ENCODE measurements around the gene SDS.

Gene SDS

DNA sequence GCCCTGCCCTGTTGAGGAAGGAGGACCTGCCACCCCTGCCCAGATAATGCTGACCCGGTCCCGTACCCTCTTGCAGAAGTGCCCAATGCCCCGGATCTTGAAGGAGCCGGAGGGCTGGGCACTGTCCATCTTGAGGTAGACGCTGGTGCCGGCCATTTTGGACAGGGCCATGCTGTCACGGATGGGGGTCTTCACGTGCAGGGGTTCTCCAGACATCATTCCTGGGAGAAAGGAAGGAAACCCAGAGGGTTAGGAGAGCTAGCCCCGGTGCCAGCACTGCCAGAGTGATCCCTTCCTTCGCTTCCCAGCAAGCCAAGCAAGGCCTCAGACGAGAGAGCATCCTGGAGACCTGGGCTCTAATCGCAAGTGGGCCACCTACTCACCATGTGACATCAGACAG, 4.2 kb downstream of the SDS start:
- TF ChIP-seq, protein P1, sequence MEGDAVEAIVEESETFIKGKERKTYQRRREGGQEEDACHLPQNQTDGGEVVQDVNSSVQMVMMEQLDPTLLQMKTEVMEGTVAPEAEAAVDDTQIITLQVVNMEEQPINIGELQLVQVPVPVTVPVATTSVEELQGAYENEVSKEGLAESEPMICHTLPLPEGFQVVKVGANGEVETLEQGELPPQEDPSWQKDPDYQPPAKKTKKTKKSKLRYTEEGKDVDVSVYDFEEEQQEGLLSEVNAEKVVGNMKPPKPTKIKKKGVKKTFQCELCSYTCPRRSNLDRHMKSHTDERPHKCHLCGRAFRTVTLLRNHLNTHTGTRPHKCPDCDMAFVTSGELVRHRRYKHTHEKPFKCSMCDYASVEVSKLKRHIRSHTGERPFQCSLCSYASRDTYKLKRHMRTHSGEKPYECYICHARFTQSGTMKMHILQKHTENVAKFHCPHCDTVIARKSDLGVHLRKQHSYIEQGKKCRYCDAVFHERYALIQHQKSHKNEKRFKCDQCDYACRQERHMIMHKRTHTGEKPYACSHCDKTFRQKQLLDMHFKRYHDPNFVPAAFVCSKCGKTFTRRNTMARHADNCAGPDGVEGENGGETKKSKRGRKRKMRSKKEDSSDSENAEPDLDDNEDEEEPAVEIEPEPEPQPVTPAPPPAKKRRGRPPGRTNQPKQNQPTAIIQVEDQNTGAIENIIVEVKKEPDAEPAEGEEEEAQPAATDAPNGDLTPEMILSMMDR (IDR thresholded peaks at IDR 0.05; ENCODE audit: borderline replicate concordance, insufficient read depth, low read depth, low read length), result no peak
- no peak overlapping the region for H3K4me3 ChIP-seq (ENCODE audit: low read depth, low read length)

DNA sequence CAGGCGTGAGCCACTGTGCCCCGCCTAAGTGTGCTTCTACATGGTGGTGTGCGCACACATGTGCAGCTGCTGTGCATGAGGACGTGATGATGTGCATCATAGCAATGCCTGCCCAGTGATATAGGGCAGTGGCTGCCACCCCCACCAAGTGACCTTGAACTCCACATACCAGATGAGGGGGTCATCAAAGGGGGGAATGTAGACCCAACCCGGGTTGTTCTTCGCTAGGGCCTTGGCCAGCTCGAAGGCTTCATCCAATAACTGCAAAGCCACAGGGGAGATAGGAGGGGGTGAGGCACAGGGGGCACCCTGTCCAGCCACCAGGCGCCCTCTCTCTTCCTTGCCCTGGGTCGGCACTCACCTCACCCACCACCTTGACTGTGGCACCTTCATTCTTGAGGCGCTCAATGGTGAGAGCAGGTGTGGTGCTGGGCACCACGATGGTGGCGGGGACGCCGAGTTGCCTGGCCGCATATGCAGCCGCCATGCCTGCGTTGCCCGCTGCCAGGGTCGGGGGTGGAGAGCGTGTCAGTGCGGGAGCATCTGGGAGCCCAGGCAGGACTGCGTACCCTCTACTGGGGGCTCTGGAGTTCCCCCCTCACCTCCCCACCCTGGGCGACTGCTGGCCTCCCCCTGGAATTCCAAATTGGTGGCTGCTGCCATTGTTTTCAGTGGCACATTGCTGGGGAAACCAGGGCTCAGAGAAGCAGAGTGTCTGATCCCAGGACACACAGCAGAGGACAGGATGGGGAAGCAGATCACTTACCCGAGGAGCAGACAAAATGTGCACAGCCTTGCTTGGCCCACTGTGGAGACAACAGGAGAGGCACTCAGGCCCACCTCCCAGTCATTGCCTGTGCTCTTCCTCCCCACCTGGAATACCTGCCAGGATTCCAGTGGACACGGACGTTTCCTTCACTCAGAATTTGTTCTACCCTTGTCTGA, 5.1 kb downstream of the SDS start:
- TF ChIP-seq, protein P1 (IDR thresholded peaks at IDR 0.05; ENCODE audit: borderline replicate concordance, insufficient read depth, low read depth, low read length), result no peak

DNA sequence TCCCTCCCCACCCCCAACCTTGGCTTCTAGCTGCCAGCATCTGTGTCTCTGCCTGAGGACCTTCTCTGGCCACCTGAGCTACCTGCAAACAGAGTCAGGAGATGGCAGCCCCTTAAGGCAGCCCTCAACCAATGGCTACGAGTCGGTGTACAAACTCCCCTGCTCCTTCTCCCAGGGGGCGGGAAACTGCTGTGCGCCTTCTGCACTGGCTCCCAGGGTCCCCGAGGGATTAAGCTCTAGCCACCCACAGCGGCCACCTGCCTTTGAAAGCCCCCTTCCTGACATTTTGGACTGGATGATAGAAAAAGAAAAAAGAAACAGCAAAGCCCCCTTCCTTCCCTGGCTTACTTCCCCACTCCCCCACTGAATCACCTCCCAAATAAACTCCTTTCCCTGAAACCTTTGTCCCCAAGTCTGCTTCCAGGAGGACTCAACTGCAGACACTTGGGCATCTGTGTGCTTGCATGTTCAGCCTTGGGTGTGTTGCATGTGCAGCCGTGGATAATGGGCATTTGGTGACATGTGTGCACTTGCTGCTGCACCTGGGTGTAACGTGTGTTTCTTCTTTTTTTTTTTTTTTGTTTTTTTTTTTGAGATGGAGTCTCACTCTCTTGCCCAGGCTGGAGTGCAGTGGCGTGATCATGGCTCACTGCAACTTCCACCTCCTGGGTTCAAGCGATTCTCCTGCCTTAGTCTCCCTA, 6.0 kb downstream of the SDS start:
- TF ChIP-seq, protein P1 (IDR thresholded peaks at IDR 0.05; ENCODE audit: borderline replicate concordance, insufficient read depth, low read depth, low read length), result no peak
- H3K4me3 ChIP-seq (ENCODE audit: low read depth, low read length), result no peak overlapping the region

More for the DNA sequence above, 5.1 kb downstream of the SDS start:
- no peak overlapping the region for H3K4me3 ChIP-seq (ENCODE audit: low read depth, low read length)

DNA sequence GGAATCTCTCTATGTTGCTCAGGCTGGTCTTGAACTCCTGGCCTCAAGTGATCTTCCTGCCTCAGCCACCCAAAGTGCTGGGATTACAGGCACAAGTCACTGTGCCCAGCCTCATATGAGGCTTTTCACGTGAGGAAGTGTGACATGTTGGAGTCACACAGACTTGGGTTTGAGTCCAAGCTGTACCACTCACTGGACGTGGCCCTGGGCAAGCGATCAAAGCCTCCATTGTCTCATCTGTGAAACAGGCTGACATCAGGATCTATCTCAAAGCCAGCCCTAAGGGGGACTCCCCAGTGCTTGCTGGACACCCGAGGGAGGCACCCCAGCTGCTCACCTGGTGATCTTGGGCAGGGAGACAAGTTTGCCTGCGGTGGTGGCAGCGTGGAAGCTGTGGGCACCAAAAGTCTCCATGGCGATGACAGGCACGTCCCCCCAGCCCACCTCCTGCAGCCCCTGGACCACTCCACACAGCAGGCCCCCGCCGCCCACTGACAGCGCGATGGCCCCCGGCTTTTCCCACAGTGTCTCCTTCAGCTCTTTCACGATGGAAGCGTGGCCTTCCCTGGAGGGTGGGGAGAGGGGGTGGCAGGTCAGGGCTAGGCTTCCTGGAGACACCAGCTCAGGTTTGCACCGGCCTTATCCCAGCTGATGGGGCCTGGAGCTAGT, 6.7 kb downstream of the SDS start:
- TF ChIP-seq, protein P1 (IDR thresholded peaks at IDR 0.05; ENCODE audit: borderline replicate concordance, insufficient read depth, low read depth, low read length), result no peak

DNA sequence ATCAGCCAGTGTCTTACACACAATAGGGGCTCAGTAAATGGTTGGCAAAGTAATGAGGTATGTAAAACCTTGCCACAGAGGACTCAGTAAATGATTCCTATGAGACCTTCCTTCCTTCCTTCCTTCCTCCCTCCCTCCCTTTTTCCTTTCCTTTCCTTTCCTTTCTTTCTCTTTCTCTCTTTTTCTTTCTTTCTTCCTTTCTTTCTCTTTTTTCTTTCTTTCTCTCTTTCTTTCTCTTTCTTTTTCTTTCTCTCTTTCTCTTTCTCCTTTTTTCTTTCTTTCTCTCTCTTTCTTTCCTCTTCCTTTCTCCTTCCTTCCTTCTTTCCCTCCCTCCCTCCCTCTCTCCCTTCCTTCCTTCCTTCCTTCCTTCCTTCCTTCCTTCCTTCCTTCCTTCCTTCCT, 7.5 kb downstream of the SDS start:
- TF ChIP-seq, protein P1 (IDR thresholded peaks at IDR 0.05; ENCODE audit: borderline replicate concordance, insufficient read depth, low read depth, low read length), result no peak
- H3K4me3 ChIP-seq (ENCODE audit: low read depth, low read length), result no peak overlapping the region

More for the DNA sequence above, 6.7 kb downstream of the SDS start:
- H3K4me3 ChIP-seq (ENCODE audit: low read depth, low read length), result no peak overlapping the region

DNA sequence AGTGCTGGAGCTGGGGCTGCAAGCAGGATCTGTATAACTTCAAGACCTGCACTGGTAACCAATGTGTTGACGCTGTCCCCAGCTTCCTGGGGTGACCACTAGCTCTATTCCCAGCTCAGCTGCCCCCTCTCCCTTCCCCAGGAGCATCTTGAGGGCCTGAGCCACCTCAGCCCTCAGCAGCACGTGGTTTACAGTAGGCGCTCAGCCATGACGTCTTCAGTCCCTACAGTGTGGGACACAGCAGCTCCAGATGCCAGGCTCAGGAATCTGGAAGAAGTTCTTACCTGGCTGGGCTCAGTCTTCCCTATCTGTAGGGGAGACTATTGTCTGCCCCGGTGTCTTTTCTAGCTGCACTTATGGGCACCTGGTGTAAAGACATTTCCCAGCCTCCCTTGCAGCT, 8.6 kb downstream of the SDS start:
- H3K4me3 ChIP-seq (ENCODE audit: low read depth, low read length), result no peak overlapping the region
- TF ChIP-seq, protein P1 (IDR thresholded peaks at IDR 0.05; ENCODE audit: borderline replicate concordance, insufficient read depth, low read depth, low read length), result no peak
